ENCODE results near the gene PRTFDC1.

DNA sequence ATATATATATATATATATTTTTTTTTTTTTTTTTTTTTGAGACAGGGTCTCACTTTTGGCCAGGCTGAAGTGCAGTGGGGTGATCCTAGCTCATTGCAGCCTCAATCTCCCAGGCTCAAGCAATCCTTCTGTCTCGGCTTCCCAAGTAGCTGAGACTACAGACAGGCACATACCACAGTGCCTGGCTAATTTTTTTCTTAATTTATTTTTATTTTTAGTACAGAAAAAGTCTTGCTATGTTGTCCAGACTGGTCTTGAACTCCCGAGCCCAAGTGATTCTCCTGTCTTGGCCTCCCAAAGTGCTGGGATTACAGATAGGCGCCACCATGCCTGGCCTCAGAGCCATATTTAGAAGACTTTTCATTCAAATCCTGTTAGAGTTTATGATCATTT lies 79.6 kb downstream of the PRTFDC1 start:
- TF ChIP-seq, protein P1, sequence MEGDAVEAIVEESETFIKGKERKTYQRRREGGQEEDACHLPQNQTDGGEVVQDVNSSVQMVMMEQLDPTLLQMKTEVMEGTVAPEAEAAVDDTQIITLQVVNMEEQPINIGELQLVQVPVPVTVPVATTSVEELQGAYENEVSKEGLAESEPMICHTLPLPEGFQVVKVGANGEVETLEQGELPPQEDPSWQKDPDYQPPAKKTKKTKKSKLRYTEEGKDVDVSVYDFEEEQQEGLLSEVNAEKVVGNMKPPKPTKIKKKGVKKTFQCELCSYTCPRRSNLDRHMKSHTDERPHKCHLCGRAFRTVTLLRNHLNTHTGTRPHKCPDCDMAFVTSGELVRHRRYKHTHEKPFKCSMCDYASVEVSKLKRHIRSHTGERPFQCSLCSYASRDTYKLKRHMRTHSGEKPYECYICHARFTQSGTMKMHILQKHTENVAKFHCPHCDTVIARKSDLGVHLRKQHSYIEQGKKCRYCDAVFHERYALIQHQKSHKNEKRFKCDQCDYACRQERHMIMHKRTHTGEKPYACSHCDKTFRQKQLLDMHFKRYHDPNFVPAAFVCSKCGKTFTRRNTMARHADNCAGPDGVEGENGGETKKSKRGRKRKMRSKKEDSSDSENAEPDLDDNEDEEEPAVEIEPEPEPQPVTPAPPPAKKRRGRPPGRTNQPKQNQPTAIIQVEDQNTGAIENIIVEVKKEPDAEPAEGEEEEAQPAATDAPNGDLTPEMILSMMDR (conservative IDR thresholded peaks at IDR 0.05 in 1 of 2, IDR thresholded peaks at IDR 0.05 in 1 of 2; ENCODE audit: low read depth in 1 of 2, low read length in 2 of 2): no peak
- no peak for TF ChIP-seq EZH2 (IDR thresholded peaks at IDR 0.05; ENCODE audit: low read length, missing control alignments)
